ENCODE results near the gene NDUFA12. TPM values are rescaled to one million over a fixed set of nuclear protein-coding genes. Genes with fewer than 3 reads are reported as not detected.

NDUFA12 gene
- total RNA-seq, 4 donors from 2014 or later, result 59.6 to 82.3 (median 68.8) TPM

DNA sequence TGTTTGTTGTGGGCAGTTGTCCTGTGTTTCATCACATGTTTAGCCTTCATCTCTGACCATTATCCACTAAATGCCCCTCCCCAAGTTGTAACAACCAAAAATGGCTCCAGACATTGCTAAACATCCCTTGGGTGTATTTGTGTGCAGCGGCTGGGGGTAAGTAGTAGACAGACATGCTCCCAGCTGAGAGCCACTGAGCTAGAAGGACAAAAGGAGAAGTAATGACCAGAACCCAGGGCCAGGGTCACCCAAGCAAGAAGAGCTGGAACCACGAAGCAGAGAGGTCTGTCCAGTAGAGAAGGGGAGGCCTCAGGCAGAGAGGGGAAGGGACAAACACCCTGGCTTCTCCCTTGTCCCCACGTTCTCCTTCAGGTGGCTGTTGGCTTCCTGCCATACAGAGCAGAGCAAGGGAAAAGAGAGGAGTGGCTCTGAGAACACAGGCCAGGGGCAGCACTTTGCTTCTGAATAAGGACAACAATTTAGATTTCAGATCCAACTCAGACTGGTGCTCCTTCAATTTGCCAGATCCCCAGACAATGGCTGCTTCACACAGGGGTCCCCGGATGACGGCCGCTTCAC, 55.2 kb downstream of the NDUFA12 start:
- WGBS, 2 donors, result 72 to 86% methylated on average over 6 of the region's 6 CpGs
- peaks cover 0 to 28% (median 0%) of the 10 kb centered on the region in 4 donors for H3K4me1 ChIP-seq
- no peak for DNase-seq (ENCODE audit: low spot score in 2 of 2)
- no peaks in the 10 kb centered on the region for H3K9me3 ChIP-seq
- no peak overlapping the region for H3K4me3 ChIP-seq
- peak overlapping the region in 2 of 4 donors; percentile 54 to 59 for H3K27ac ChIP-seq
- TF ChIP-seq EP300 (IDR thresholded peaks at IDR 0.05), result no peak
- TF ChIP-seq, protein P1, sequence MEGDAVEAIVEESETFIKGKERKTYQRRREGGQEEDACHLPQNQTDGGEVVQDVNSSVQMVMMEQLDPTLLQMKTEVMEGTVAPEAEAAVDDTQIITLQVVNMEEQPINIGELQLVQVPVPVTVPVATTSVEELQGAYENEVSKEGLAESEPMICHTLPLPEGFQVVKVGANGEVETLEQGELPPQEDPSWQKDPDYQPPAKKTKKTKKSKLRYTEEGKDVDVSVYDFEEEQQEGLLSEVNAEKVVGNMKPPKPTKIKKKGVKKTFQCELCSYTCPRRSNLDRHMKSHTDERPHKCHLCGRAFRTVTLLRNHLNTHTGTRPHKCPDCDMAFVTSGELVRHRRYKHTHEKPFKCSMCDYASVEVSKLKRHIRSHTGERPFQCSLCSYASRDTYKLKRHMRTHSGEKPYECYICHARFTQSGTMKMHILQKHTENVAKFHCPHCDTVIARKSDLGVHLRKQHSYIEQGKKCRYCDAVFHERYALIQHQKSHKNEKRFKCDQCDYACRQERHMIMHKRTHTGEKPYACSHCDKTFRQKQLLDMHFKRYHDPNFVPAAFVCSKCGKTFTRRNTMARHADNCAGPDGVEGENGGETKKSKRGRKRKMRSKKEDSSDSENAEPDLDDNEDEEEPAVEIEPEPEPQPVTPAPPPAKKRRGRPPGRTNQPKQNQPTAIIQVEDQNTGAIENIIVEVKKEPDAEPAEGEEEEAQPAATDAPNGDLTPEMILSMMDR (IDR thresholded peaks at IDR 0.05), result no peak
- TF ChIP-seq POLR2A (IDR thresholded peaks at IDR 0.05), result no peak
- H3K27me3 ChIP-seq, result no peaks in the 10 kb centered on the region
- H3K36me3 ChIP-seq, result no peaks in the 10 kb centered on the region

DNA sequence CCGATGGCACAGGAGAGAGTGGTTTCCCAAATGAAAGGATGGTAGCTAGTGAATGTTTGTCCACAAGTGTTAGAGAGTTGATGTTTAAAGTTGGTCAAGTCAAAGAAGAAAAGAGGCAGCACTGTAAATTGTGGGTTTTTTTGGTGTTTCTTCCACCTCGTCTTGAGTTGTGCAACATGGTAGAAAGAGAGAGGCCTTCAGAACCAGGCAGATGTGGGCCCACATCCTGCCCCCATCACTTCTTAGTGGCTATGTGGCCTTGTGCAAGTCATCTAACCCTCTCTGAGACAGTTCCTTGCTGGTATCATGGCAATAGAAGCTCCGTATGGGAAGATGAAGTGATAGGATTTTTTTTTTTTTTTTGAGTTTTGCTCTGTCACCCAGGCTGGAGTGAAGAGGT, 60.8 kb downstream of the NDUFA12 start:
- peaks cover 0 to 20% (median 4%) of the 10 kb centered on the region in 4 donors for H3K4me1 ChIP-seq
- WGBS, 2 donors, result 88 to 89% methylated on average over 3 of the region's 3 CpGs
- TF ChIP-seq, protein P1 (IDR thresholded peaks at IDR 0.05), result no peak
- TF ChIP-seq EP300 (IDR thresholded peaks at IDR 0.05), result no peak
- no peak for TF ChIP-seq POLR2A (IDR thresholded peaks at IDR 0.05)

DNA sequence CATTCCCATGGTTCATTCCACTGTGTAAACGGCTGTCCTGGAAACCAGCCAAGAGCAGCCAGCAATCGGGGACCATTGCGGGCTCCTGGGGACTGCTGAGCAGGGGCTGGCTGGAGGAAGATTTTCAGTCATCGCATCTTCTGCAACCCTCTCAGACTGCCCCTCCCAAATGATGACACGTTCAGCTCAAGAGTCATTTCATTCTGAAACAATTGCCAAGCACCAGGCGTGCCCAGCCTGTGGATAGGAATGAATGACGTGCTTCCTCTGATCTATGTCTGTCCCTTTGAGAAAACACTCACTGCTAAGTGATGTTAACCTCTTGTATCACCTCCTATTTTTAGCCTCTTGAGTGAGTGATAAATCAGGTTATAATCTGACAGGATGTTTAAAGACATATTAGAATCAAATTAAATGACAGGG, 62.0 kb downstream of the NDUFA12 start:
- WGBS, 2 donors, result 10 to 15% methylated on average over 7 of the region's 7 CpGs
- Histone ChIP-seq H3K4me1 (peaks cover 0 to 13% (median 4%) of the 10 kb centered on the region in 4 donors), H3K27ac (peak overlapping the region in 2 of 4 donors; percentile 48 to 50), H3K27me3 (no peaks in the 10 kb centered on the region), H3K4me3 (no peak overlapping the region), H3K36me3 (no peaks in the 10 kb centered on the region), H3K9me3 (no peaks in the 10 kb centered on the region)
- TF ChIP-seq EP300 (IDR thresholded peaks at IDR 0.05), result peak; percentile 29 to 77
- TF ChIP-seq, protein P1 (IDR thresholded peaks at IDR 0.05), result no peak
- peak; percentile 35 to 59 for DNase-seq (ENCODE audit: low spot score in 2 of 2)

More for the DNA sequence above, 60.8 kb downstream of the NDUFA12 start:
- H3K27ac ChIP-seq, result no peak overlapping the region
- no peak overlapping the region for H3K4me3 ChIP-seq
- no peaks in the 10 kb centered on the region for H3K9me3 ChIP-seq
- H3K27me3 ChIP-seq, result no peaks in the 10 kb centered on the region
- no peak for DNase-seq (ENCODE audit: low spot score in 2 of 2)
- no peaks in the 10 kb centered on the region for H3K36me3 ChIP-seq

DNA sequence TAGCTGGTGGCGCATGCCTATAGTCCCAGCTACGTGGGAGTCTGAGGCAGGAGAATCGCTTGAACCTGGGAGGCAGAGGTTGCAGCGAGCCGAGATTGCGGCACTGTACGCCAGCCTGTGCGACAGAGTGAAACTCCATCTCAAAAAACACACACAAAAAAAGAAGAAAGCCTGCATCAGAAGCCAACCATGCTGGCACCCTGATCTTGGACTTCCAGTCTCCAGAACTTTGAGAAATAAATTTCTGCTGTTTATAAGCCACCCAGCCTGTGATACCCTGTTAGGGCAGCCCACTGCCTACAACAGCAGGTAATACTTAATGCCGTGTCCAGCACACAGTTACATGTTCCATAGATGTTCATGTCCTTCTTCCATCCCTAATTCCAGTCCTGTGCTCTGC, 62.7 kb downstream of the NDUFA12 start:
- no peak overlapping the region for H3K4me3 ChIP-seq
- no peaks in the 10 kb centered on the region for H3K36me3 ChIP-seq
- 94 to 95% methylated on average over 9 of the region's 9 CpGs for WGBS, 2 donors
- H3K27ac ChIP-seq, result peak overlapping the region in 2 of 4 donors; percentile 48 to 50
- TF ChIP-seq POLR2A (IDR thresholded peaks at IDR 0.05) (no peak), EP300 (IDR thresholded peaks at IDR 0.05) (no peak)
- TF ChIP-seq, protein P1 (IDR thresholded peaks at IDR 0.05), result no peak
- no peak for DNase-seq (ENCODE audit: low spot score in 2 of 2)
- H3K27me3 ChIP-seq, result no peaks in the 10 kb centered on the region
- H3K4me1 ChIP-seq, result peaks cover 0 to 13% (median 4%) of the 10 kb centered on the region in 4 donors
- no peaks in the 10 kb centered on the region for H3K9me3 ChIP-seq

DNA sequence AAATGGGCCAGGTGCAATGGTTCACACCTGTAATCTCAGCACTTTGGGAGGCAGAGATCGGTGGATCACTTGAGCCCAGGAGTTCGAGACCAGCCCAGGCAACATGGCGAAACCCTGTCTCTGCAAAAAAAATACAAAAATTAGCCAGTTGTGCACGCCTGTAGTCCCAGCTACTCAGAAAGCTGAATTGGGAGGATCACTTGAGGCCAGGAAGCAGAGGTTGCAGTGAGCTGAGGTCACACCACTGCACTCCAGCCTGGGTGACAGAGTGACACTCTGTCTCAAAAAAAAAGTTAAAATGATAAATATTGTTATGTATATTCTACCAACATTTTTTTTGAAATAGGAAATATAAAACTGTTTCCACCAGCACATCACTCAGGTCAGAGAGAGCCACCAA, 64.9 kb downstream of the NDUFA12 start:
- Histone ChIP-seq H3K4me1 (peaks cover 0 to 13% (median 4%) of the 10 kb centered on the region in 4 donors), H3K4me3 (no peak overlapping the region), H3K27me3 (no peaks in the 10 kb centered on the region), H3K27ac (no peak overlapping the region), H3K36me3 (no peaks in the 10 kb centered on the region), H3K9me3 (no peaks in the 10 kb centered on the region)
- TF ChIP-seq, protein P1 (IDR thresholded peaks at IDR 0.05), result no peak
- TF ChIP-seq EP300 (IDR thresholded peaks at IDR 0.05), result no peak
- no peak for TF ChIP-seq POLR2A (IDR thresholded peaks at IDR 0.05)
- DNase-seq (ENCODE audit: low spot score in 2 of 2), result no peak
- 89 to 93% methylated on average over 4 of the region's 4 CpGs for WGBS, 2 donors

Measured in tibial nerve (tissue), 4 donors.